Measurements from ENCODE around the gene ATP5MC2.

- no peak for TF ChIP-seq CTCF (conservative IDR thresholded peaks at IDR 0.05; ENCODE audit: low read depth, low read length)
- TF ChIP-seq EZH2phosphoT487 (IDR thresholded peaks at IDR 0.05; ENCODE audit: borderline replicate concordance, low read length) = no peak
- TF ChIP-seq EZH2 (IDR thresholded peaks at IDR 0.05; ENCODE audit: low read length, unreplicated experiment) = no peak
Observed at GRCh38 chr12:53712059-53712643, 36.3 kb upstream of the ATP5MC2 start.
